ENCODE measurements around the gene DOCK7.

- TF ChIP-seq POLR2AphosphoS5 (IDR thresholded peaks at IDR 0.05; ENCODE audit: borderline replicate concordance, low read depth, low read length) = no peak
- TF ChIP-seq EZH2 (IDR thresholded peaks at IDR 0.05) = no peak
- TF ChIP-seq FOXP2 (optimal IDR thresholded peaks at IDR 0.05; ENCODE audit: control extremely low read depth, extremely low read length, insufficient read depth) = no peak
Observed at GRCh38 chr1:62415687-62416086, 272.5 kb downstream of the DOCK7 start.
